Measurements from ENCODE around the gene WDR44.

The WDR44 gene

GRCh38 chrX:118373538-118373937, 27.6 kb downstream of the WDR44 start:
- H3K4me3 ChIP-seq (replicated peaks; ENCODE audit: low read depth, low read length), result no peak overlapping the region
- no peak for DNase-seq (ENCODE audit: extremely low read depth, low read depth)
- no peak for TF ChIP-seq CTCF (IDR thresholded peaks at IDR 0.05; ENCODE audit: low read depth, low read length, missing control alignments)

- no peak overlapping the region for H3K4me3 ChIP-seq (replicated peaks; ENCODE audit: low read depth, low read length)
- no peak for TF ChIP-seq CTCF (IDR thresholded peaks at IDR 0.05; ENCODE audit: low read depth, low read length, missing control alignments)
- no peak for DNase-seq (ENCODE audit: extremely low read depth, low read depth)
Observed at GRCh38 chrX:118383120-118383519, 37.2 kb downstream of the WDR44 start.

- no peak for TF ChIP-seq CTCF (IDR thresholded peaks at IDR 0.05; ENCODE audit: low read depth, low read length, missing control alignments)
- DNase-seq (ENCODE audit: extremely low read depth, low read depth), result no peak
- H3K4me3 ChIP-seq (replicated peaks; ENCODE audit: low read depth, low read length), result no peak overlapping the region
Observed at GRCh38 chrX:118392716-118393115, 46.8 kb downstream of the WDR44 start.

GRCh38 chrX:118396113-118396512, 50.2 kb downstream of the WDR44 start:
- H3K4me3 ChIP-seq (replicated peaks; ENCODE audit: low read depth, low read length), result no peak overlapping the region
- TF ChIP-seq CTCF (IDR thresholded peaks at IDR 0.05; ENCODE audit: low read depth, low read length, missing control alignments), result no peak
- DNase-seq (ENCODE audit: extremely low read depth, low read depth), result no peak

- no peak overlapping the region for H3K4me3 ChIP-seq (replicated peaks; ENCODE audit: low read depth, low read length)
- no peak for TF ChIP-seq CTCF (IDR thresholded peaks at IDR 0.05; ENCODE audit: low read depth, low read length, missing control alignments)
- DNase-seq (ENCODE audit: extremely low read depth, low read depth), result no peak
Observed at GRCh38 chrX:118418811-118419251, 72.9 kb downstream of the WDR44 start.

GRCh38 chrX:118420462-118420861, 74.6 kb downstream of the WDR44 start:
- DNase-seq (ENCODE audit: extremely low read depth, low read depth), result no peak
- TF ChIP-seq CTCF (IDR thresholded peaks at IDR 0.05; ENCODE audit: low read depth, low read length, missing control alignments), result no peak
- no peak overlapping the region for H3K4me3 ChIP-seq (replicated peaks; ENCODE audit: low read depth, low read length)

GRCh38 chrX:118423558-118423957, 77.7 kb downstream of the WDR44 start:
- DNase-seq (ENCODE audit: extremely low read depth, low read depth), result no peak
- H3K4me3 ChIP-seq (replicated peaks; ENCODE audit: low read depth, low read length), result no peak overlapping the region
- TF ChIP-seq CTCF (IDR thresholded peaks at IDR 0.05; ENCODE audit: low read depth, low read length, missing control alignments), result no peak

Measured in HFF-Myc (cell line).